ENCODE data around the gene RACK1. TPM values are rescaled to one million over a fixed set of nuclear protein-coding genes. Genes with fewer than 3 reads are reported as not detected.

Gene RACK1
- total RNA-seq, 4 donors from 2014 or later, result 1,597 to 2,011 (median 1,911) TPM

GRCh38 chr5:181235689-181236366 is 7.9 kb downstream of the RACK1 start:
- TF ChIP-seq CTCF (IDR thresholded peaks at IDR 0.05; ENCODE audit: low read depth), result no peak

DNA sequence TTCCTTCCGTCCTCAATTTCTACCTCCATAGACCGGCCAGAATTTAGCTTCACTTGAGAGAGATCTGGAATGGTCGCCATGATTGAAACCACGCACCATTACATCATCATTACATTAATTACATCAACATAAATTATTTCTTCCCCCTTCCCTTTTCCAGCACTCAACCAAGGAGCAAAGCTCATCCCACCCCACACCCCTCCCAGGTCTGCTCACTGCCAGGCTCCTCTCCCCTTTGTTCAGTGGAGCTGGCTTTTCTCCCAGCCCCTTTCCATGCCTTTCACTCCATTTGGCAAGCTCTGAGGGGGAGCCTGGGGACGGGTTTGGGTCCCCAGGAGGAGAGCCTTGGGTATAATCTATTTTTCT is 8.4 kb downstream of the RACK1 start:
- no peak for TF ChIP-seq CTCF (IDR thresholded peaks at IDR 0.05; ENCODE audit: low read depth)

DNA sequence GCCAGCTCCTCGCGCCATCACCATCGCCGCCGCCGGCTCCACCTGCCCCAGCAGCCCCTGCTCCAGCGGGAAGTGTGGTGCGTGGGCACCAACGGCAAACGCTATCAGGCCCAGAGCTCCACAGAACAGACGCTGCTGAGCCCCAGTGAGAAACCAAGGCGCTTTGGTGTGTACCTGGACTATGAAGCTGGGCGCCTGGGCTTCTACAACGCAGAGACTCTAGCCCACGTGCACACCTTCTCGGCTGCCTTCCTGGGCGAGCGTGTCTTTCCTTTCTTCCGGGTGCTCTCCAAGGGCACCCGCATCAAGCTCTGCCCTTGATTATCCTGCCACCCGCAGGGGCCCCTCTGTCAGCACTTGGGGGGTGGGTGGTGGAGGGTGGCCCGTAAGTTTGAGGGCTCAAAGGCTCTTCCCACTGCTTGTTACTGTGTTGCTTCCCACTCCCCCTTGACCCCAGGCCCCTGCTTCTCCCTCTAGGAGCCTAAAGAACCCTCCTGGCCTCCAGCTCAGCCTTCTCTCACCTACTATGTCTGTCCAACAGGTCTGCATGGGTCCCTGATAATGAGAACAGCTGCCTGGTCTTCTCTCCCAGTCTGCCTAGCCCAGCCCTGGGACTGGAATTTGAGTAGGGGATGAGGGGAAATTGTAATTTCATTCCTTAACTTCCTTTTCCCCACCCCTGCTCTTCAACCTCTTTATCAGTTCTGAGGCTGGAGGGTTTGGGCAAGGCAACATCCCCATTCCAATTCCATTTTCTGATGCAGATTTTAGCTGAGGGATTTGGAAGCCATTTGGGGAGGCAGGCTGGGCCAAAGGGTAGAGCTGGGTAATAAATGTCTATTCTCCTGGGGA is 9.0 kb downstream of the RACK1 start:
- no peak for TF ChIP-seq CTCF (IDR thresholded peaks at IDR 0.05; ENCODE audit: low read depth)

DNA sequence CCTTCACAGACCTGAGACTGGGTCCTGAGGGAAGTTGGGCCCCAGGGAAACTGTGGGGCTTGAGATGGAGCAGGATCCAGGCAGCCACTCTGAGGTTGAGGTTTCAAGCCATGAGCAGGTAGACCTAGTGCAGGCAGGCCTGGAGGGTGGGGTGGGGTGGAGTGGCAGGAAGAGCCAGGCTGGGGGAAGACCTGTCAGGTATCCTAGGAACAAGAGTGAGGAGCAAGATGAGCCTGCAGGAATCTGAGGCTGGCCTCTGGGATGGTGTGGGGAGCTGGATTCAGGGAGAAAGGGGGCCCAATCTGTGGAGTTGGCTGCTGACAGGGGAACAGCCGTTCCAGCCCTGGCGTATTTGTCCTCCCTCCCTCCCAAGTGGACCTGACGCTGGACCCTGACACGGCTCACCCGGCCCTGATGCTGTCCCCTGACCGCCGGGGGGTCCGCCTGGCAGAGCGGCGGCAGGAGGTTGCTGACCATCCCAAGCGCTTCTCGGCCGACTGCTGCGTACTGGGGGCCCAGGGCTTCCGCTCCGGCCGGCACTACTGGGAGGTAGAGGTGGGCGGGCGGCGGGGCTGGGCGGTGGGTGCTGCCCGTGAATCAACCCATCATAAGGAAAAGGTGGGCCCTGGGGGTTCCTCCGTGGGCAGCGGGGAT is 9.8 kb downstream of the RACK1 start:
- no peak for TF ChIP-seq CTCF (IDR thresholded peaks at IDR 0.05; ENCODE audit: low read depth)

GRCh38 chr5:181233088-181233800 is 10.5 kb downstream of the RACK1 start:
- no peak for TF ChIP-seq CTCF (IDR thresholded peaks at IDR 0.05; ENCODE audit: low read depth)

DNA sequence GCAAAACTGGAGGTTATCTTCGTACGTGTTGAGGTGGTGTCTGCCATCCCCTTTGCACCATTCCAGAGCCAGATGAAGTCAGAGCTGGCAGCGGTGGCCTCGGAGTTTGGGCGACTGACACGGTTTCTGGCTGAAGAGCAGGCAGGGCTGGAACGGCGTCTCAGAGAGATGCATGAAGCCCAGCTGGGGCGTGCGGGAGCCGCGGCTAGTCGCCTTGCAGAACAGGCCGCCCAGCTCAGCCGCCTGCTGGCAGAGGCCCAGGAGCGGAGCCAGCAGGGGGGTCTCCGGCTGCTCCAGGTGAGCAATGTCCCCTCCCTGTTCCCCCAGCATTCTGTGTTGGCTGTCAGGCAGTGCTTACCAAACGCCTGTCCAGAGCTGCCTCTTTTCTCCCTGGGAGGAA is 11.1 kb downstream of the RACK1 start:
- TF ChIP-seq CTCF (IDR thresholded peaks at IDR 0.05; ENCODE audit: low read depth), result no peak
